HTERT RPE-1 (cell line): ENCODE measurements around the gene COL4A1.

Source experiments
- in situ Hi-C: fragments of 300-500 bp; cut with MboI; formaldehyde crosslinking; loops from 4 replicates; pipeline ENCODE4 v1.14.3; 2020; ENCODE audit warnings: low sequenced_read_pairs

COL4A1 gene

GRCh38 chr13:110228936-110229904 lies 77.7 kb downstream of the COL4A1 start:
- in situ Hi-C loops = no loop called here

GRCh38 chr13:110227864-110228643 lies 78.9 kb downstream of the COL4A1 start:
- in situ Hi-C loops = no loop called here

DNA sequence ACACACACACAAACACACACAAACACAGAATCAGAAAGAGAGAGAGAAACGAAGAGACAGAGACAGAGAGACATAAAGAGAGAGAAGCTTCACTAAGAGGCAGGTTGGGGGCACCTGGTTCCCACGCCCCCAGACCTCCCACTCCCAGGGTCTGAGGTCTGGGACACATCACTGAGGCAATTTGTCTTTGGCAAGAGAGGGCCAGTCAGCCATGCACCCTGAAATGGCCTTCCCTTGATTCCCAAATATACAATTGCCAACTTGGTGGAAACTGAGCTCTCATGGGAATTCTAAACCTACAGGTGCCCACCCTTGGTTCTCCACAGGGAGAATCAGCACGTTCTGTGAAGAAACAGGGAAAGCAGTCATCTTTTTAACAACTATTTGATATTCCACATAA lies 79.5 kb downstream of the COL4A1 start:
- in situ Hi-C loops = no loop called here

DNA sequence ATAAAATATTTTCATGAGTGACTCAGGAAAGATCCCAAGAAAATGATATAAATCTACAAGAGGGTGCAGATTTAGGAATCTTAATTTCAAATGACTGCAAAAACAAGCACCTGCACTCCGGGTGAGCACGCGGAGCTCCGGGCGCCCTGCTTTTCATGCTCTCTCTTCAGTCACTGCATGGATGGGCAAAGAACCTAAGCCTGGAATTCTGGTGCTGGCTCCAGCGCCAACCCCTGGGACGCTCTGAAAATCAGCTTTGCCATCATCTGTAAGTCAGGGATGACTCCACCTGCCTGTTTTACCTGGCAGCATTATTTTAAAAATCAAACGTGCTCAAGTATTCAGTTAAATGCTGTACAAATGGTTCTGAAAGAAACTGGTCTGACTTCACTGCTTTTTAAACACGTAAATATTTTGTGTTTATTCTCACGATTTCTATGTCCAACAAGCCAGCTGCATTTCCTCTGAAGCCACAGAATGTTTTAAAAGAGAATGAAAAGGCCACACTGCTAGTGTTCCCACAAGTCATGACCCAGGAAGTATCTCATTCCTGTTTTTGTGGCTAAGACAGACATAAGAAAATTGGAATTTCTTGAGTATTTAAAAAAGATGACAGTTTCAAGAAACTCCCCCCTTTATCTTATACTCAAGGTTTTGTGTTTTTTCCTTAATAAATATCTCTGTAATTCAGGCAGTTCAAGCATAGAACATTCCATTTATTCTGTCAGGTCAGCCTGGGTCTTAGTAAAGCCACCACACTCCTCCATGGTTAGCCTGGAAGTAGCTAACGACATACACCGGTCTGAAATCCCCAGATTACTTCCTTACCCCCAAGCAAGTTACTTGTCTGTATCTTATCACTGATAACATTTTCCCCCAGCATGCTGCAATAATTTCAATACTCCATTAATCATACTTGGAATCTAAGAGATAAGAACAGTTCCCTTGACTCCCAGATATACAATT lies 81.1 kb downstream of the COL4A1 start:
- in situ Hi-C loops = no loop called here

DNA sequence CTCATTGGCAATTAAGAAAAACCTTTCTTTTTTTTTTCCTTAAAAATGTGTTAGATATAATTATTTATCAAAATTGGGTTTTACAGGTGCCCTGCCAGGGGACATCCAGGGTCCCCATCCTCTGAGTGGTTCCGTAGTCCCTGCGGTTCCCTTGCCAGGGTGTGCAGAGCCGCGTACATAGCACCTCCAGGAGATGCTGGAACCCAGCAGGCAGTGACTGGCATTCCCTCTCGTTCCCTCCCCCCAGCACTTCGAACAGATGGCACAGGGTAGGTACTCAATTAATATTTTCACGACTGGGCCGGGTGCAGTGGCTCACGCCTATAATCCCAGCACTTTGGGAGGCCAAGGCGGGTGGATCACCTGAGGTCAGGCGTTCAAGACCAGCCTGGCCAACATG lies 82.0 kb downstream of the COL4A1 start:
- in situ Hi-C loops = no loop called here

GRCh38 chr13:110224519-110224918 lies 82.4 kb downstream of the COL4A1 start:
- in situ Hi-C loops = no loop called here

DNA sequence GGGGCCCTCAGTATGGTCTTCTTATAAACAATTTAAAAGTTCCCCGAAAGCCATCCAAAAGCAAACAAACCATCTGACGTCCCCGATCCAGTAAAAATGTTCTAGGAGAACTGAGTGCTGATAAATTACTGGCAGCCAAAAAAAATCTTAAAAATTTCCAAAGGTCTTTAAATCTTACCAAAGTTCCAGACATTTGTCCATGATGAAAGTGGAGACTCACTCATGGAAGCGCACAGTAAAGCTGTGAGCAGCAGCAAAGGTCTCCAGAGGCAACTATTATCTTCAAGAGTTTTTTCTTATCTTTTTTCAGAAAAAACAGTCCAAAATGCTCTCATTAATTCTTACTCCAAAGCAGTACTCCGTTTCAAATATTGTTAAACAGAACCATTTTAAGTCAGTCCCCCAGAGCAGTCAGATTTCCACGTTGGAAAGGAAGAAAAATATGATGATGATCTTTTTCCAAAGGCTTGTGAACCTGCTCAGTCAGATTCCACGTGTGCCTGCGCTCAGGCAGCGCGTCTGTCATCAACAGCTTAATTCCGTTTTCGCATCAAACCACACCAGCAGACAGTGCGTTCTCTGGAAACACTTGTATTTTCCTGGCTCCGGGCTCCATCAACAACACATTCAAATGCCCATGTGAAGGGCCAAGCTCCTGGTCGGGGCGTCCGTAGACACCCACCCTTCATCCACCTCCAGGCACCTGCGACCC lies 85.4 kb downstream of the COL4A1 start:
- in situ Hi-C loops = no loop called here

DNA sequence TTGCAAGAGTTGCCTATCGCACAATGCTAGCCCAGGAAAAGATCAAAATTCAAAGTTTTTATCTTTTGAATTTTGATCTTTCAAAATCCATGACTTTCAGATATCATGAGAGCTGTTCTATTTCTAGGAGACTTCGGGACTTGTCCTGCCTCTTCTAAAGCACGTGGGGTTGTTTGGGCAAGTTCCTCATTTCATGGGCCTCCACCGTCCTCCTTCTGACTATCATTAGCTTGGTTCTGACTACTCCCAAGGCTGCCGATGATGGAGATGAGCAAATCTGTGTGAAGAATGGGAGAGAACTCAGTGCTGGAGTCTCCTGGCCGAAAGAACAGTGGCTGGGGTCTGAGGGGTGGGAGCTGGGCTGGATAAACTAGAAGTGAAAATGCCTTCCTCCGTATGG lies 86.5 kb downstream of the COL4A1 start:
- in situ Hi-C loops = no loop called here

- in situ Hi-C loops = no loop called here
Measured at GRCh38 chr13:110218581-110219201, 88.3 kb downstream of the COL4A1 start.

DNA sequence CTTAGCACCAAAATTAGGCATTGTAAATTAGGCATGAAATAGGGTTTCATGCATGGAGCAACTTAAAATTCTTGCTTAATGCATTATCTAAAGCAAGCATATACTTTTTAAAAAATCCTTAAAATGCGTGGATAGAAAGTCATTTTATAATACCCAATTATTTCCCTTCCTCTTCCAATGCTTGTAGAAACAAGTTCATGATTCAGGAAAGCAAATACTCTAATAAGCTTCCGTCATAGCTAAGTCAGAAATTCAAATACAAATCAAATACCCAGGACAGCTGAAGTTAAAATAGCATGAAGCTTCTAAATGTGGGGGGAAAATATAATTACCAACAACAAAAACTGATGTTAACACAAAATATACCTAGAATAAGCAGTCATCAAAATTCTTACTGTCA lies 89.1 kb downstream of the COL4A1 start:
- in situ Hi-C loops = no loop called here

DNA sequence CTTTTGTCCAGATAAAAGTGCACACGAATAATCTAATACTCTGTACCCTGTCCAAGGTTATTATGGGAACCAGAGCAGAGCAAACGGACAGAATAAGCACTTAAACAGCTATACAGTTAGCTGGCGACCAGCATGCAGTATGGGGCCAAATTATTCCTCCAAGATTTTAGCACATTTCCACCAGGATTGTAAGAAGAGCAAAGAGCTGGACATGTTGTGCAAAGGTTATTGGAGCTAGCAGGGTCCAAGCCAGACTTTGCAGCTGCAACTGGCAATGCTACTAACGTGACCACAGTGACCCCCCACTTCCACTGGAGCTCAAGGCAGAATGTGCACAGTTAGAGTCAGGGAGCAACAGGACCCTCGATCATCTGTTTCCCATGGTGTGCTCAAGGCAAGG lies 89.9 kb downstream of the COL4A1 start:
- in situ Hi-C loops = no loop called here

- in situ Hi-C loops = no loop called here
Measured at GRCh38 chr13:110216398-110217041, 90.4 kb downstream of the COL4A1 start.

GRCh38 chr13:110216006-110216397 lies 91.0 kb downstream of the COL4A1 start:
- in situ Hi-C loops = no loop called here

GRCh38 chr13:110215606-110216005 lies 91.4 kb downstream of the COL4A1 start:
- in situ Hi-C loops = no loop called here

- in situ Hi-C loops = no loop called here
Measured at GRCh38 chr13:110214637-110215036, 92.3 kb downstream of the COL4A1 start.

DNA sequence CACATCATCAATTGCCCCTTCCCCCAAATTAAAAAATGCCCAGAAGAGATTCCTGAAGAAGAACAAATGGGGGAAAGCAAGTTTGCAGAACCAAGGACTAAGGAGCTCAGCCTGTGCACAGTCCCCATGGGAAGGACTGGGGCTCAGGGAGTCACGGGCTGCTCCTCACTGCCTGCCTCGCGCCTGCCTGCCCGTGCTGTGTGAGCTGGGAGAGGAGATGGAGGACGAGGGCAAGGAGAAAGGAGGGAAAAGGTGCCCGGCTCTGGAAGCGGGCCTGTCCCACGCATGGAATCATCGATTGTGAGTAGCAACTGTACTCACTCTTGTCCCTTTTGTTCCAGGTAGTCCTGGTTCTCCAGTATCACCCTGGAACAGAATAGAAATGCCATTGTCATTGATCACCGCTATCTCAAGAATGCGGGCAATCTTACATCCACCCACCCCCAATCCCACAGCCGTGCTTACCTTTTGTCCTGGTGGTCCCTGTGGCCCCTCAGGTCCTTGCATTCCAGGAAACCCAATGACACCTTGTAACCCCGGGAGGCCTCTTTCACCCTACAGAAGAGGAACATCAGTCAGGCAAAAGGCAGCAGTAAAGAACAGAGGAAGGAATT lies 93.4 kb downstream of the COL4A1 start:
- in situ Hi-C loops = no loop called here

GRCh38 chr13:110212529-110212928 lies 94.4 kb downstream of the COL4A1 start:
- in situ Hi-C loops = no loop called here

DNA sequence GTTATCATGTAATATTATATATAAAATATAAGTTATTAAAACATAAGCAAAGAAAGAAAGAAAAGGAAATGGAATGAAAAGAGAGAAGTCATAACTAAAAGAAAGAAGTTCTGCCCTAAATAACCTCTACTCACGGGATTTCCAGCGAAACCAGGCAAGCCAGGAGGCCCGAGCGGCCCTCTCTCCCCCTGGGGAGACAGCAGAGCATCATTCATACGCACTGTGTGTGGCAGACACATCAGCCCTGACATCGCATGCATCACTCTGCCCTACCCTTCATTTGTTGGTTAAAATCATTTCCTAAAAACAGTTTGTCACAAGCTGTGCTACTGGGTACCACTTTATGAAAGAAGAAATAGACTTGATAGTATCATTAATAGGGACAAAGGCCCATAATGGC lies 95.2 kb downstream of the COL4A1 start:
- in situ Hi-C loops = no loop called here

DNA sequence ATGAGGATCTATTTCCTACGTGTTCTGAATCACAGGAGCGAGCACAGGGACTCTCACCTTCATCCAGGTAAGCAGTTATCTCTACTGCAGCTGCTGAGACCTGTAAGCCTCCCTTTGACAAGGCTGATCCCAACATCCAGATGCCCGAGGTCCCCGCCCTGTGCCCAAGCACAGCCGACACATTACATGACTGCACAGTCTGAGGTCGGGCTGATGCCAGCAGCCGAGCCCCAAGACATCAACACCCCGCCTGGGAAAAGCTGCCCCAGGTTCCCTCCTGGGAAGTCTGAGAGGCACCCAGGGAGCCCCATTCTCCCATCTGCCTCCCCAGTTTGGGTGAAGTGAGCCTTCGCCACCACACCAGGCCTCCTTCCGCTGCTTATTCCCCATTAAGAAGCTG lies 95.9 kb downstream of the COL4A1 start:
- in situ Hi-C loops = no loop called here
